ENCODE measurements around the gene LEFTY1.
"Not testable (repeated sequence)": the region's sequence is repeated elsewhere in the genome, so short reads cannot be mapped to it uniquely, and the experiment has no call there.

Gene LEFTY1

DNA sequence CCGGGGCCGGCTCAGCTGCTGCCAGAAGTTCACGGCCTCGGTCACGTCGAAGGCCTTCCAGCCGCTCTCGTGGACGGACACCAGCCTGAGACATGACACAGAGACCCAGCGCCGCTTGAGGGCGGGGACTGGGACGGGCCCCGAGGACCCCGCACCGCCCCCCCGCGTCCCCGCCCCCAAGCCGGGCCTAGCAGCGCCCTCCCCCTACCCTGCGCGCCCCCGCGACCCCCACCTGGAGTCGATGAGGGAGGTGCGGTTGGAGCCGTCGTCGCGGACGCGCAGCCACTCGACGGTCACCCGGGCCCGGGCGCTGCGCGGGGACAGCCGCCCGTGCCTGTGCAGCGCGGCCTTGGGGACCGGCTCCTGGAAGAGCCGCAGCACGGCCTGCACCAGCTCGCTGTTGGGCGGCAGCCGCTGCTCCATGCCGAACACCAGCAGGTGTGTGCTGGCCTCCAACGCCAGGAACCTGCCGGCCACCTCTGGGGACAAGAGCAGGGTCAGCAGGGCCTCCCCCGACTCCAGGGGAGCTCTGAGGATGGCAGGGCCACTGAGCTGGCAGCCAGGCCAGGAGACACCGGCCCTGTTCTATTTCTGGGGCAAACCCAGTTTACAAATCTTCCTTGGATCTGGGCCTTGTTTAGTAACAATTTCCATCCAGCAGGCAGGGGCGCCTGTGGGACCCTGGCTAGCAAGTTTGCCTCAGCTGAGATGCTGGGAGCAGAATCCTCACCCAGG, 1.2 kb downstream of the LEFTY1 start:
- DNase-seq (ENCODE audit: low read depth), result not testable (repeated sequence)

DNA sequence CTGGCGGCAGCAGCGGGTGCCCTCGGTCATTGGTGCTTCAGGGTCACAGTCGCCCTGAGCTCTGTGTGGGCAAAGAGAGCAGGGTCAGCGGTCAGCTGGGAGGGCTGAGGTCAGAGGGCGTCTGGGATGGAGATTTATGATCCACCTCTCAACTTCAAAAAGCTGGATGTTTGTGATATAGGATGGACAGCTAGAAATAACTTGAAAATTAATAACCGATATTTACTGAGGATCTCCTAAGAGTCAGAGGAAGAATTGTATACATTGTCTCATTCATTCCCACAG, 2.0 kb downstream of the LEFTY1 start:
- no peak for DNase-seq (ENCODE audit: low read depth)

DNA sequence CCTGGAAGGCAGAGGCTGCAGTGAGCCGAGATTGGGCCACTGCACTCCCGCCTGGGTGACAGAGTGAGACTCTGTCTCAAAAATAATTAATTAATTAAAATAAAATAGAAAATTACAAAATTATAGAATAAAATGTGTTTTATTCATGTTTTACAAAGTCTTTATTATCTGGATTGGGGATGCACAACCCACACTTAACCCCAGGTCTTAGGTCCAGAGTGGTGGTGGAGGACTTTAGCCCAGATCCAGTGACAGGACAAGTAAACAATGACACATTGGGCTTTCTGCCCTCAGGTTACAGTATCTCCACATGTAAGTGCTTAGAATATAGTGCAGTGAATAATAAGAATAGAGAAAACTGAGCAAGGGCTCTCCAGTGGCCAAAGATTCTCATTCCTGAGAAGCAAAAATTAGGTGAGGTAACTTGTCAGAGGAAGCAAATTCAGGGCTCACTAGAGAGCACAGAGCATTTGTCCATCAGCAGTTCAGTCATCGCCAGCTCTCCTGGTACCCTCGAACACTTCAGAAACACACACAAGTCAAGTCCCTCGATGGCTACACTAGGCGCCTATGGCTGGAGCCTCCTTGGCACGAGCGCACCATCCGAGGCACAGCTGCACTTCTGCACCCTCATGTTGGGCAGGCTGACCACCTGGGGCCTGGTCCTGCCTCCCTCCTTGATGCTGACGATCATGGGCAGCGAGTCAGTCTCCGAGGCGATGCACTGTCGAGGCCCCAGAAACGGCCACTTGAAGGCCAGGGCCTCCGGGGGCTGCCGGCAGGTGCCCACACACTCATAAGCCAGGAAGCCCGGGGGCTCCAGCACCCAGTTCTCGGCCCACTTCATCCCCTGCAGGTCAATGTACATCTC, 2.6 kb downstream of the LEFTY1 start:
- DNase-seq (ENCODE audit: low read depth), result no peak

DNA sequence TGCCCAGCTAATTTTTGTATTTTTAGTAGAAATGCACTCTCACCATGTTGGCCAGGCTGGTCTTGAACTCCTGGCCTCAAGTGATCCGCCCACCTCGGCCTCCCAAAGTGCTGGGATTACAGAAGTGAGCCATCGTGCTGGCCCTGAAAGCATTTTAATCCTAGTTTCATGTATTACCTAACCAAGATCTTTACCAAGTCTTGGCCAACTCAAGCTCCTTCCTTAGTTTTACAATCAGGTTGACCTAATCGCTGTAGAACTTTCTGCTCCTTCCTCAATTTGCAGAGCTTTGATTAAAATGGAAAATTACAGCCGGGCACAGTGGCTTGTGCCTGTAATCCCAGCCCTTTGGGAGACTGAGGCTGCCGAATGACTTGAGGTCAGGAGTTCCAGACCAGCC, 3.6 kb downstream of the LEFTY1 start:
- no peak for DNase-seq (ENCODE audit: low read depth)

- DNase-seq (ENCODE audit: low read depth), result no peak
Measured at GRCh38 chr1:225883616-225884265, 5.2 kb downstream of the LEFTY1 start.

DNA sequence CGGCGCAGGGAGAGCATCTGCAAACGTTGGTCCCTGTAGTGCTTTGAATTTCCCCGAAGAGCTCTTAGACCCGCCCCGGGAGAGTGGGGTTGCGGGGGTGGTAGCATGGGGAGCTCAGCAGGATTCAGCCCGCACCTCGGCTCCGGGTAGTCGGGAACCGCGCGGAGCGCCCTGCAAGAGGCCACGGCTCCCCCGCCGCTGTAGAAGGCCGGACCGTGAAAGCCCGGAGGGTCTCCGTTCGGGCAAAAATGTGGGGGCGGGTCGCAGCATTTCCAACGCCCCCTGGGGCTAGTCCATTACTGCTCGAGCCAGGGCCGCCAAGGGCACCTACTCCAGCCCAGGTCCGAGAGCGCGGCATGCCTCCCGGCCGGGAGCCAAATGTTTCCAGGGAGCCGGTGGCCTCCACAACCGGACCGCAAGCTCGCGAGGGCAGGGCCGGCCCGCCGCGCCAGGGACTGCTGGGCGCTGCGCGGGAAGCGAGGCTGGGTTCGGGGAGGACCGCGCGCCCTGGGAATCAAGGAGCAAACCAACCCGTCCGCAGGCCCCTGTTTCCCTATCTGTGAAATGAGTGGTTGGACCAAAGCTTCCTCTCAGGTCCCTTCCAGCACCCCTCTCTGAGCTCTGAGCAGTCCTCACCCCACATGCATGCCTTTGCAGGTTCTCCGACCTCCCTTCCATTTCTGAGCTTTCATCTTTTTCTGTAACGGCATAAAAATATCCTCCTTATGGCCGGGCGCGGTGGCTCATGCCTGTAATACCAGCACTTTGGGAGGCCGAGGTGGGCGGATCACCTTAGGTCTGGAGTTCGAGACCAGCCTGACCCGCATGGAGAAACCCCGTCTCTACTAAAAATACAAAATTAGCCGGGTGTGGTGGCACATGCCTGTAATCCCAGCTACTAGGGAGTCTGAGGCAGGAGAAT, 6.0 kb downstream of the LEFTY1 start:
- DNase-seq (ENCODE audit: low read depth), result no peak

- peak; percentile 72 for DNase-seq (ENCODE audit: low read depth)
Measured at GRCh38 chr1:225881959-225882693, 6.8 kb downstream of the LEFTY1 start, which contains the start of gene TMEM63A. TSS of gene TMEM63A (minus strand) at chr1:225882380. CDS start at chr1:225877580, 4,800 bp downstream.

DNA sequence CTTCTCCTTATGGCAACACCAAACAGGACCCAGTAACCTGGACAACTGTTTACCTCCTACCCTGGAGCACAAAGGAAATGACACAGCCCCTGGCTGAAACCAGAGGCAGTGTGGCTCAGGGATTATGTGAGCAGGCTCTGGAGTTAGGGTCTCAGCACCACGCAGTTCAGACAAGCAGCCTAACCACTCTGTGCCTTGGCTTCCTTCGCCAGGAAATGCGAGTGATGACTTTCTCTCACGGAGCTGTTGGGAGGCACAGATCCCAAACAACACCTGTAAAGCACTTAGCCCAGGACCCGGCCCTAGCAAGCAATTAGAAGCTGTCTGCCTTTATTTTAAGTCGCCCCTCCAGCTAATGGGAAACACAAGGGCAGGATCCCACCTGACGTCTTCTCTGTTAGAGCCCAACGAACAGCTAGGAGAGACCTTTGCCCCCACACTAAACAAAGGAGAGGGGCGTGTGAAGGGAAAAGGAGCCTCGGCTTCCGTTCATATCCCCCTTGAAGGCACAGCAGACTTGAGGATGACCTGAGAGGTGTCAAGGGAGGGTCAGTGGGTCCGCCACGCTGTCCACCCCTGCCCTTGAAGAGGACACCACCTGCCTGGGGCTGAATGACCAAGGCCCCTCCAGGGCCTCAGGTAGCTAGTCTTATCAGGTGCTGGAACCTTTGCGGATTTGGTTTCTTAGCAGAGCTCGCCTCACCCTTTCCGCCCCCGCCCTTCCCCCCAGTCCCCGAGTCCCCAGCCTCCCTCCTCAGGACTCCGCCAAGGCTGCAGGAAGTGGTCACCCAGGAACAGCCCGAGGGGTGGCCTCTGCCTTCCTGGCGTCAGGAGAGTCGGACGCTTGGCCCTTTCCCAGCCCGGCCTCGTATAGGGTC, 7.6 kb downstream of the LEFTY1 start:
- DNase-seq (ENCODE audit: low read depth), result no peak

DNA sequence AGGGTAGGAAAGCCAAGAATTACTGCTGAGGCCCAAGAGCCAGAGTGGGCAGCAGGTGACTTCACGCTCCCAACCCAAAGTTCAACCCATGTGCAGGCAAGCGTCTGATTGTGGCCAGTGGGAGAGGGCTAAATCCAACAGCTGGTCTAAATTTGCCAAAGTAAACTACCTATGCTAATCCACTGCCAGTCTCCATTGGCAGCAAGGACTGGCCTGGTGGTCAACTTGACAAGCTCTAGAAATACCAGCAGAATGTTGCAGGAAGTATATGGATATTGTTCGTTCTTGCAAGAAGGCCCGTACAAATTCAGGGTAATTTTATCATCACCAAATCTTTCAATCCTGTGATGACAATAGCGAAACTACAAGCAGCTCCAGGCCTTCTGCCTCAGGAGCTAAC, 8.3 kb downstream of the LEFTY1 start:
- no peak for DNase-seq (ENCODE audit: low read depth)

DNA sequence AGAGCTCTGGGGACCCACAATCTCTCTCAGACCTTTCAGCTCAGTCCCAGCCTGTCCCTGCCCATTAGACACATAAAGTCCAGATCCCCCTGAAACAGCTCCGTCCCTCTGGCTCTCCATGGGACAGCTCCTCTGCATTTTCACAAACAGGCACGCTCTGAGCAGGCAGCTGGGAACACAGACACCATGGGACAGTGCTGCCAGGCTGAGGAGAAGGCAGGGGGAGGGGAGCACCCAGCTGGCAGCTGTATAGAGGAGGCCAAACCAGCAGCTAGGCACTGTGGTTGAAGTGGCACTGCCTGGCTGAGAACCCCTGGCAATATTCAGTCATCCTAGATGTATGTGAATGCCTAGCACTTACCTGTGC, 8.7 kb downstream of the LEFTY1 start:
- DNase-seq (ENCODE audit: low read depth), result no peak

DNA sequence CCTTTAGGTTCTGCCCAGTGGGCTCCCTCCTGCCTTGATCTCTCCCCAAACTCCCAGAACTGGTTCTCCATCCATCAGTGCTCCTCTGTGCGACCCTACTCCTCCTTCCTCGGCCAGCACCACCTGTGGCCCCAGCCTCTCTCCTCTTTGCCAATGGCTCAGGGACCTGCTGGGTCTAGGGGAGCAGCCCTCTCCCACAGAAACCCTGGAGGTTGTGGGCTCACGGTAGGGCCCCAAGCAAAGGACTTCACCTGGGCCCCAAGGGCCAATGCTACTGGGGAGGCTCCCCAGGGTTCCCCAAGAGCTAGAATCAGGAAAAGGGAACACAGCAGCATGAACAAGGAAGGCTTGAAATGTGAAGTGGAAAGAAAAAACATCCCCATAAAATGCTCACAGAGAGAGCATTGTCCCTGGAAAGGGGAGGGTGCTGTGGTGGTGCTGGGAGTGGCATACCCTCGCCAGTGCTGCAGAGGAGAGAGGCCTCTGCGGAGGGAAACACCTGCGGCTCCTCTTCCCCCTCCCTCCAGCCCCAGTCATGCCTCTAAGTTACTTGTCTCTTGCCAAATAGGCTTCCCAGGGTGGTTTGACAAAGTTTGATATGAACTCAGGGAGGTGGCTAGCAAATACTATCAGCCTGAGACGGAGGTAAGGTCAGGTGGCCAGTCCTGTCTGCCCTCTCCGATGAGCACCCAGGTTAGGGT, 9.3 kb downstream of the LEFTY1 start:
- no peak for DNase-seq (ENCODE audit: low read depth)

DNA sequence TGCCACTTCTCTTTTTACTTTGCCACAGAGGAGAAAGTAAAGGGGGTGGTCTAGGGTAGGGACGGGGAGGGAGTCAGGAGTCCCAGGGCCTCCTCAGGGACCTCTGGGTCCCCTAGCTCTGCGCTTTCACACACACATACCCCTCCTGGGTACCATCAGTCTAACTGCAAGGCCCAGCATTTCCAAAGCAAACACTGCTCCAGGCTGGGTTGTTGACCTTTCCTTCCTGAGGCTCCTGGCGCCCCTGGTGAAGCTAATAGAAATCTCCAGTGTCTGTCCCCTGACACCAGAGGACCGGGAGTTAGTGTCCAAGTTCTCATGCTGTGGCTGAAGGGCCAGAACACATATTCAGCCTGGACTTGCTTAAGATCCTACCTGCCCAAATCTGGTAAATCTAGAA, 10.7 kb downstream of the LEFTY1 start:
- no peak for DNase-seq (ENCODE audit: low read depth)

DNA sequence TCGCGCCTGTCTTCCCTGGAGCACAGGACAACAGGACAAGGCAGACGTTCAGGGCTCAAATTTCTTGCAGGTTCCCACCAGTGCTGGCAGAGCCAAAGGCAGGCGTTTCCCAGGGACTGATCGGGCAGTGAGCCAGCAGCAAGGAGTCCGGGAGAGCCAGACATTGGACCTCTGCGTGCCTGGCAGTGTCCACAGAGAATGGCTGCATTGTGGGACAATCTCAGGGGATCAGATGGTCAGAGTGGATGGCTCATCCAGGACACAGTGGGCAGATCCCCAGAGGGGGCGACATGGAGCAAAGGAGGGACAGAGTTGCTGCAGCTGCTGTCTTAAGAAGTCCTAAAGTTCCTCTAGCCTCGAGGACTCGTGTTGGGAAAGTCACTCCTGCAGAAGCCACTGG, 11.4 kb downstream of the LEFTY1 start:
- no peak for DNase-seq (ENCODE audit: low read depth)

DNA sequence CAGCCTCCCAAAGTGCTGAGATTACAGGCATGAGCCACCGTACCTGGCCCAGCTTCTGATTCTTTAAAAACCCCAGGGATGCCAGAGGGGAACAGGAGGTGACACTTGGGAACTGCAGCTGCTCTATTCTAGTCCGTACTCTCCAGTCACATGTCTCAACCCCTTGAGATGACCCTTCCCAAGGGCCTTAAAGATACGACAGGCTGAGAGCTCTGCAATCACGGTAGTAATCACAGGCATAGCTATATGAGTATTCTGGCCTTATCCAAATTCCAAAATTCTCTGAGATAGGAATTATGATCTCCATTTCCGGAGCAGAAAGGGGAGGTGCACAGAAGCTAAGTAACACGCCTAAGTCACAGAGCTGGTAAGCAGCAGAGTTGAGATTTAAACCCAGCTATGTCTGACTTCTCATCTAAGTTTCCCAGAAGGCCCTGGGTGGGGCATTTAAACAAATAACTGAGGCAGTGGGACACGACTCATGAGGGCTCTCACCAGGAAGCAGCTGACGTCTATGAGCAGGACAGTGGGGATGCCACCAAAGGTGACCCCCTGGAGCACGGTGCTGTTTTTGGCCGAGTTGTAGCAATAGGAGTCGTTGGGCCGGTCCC, 11.9 kb downstream of the LEFTY1 start:
- DNase-seq (ENCODE audit: low read depth), result no peak

DNA sequence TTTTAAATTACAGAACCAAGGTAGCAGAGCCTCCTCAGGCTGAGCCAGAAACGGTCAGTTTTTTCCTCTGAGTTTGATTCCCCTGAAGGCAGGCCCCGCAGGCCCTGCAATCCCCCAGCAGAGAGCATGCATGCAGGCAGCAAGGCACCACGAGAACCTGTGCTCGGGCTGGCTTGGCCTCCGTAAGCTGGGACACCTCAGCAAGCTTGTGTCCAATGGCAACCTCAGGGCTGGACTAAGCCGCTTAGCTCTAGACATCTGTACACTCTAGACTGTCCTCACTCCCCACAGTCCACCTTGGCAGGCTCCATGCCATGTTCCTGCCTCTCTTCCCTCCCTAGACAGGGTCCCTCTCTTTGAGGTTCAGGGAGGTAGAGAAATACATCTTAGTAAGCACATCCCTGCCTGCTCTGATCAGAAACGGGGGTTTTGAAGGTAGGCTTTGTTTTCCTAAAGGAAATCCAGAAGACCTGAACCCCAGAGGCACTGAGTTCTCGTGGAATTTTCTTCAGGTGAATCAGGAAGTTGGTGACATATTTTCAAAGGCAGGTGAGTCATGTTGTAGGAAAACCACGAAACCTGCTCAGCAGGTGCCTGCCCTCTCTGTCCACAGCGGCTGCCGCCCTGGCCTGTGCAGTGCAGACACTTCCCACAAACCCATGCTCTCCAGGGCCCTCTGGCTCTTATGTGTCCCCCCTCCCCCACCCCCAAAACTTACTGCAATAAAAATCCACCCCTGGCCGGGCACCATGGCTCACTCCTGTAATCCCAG, 13.7 kb downstream of the LEFTY1 start:
- DNase-seq (ENCODE audit: low read depth), result no peak

DNA sequence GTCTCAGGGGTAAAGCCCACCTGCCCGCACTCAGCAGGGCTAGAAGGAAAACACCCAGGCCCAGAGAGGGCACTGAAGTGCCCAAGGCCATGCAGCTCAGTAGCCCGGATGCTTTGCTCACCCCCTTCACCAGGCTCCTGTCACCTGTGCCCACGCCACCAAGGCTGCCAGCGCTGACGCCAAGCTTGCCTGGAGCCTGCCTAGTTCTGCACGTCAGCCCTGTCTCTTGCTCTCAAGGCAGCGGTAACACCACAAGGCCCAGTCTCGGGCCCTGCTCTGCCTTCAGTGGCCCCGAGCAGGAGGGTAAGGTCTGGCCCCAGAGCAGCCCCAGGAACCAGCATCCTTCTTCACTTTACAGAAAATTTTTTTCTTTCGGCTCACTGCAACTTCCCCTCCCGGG, 14.5 kb downstream of the LEFTY1 start:
- DNase-seq (ENCODE audit: low read depth), result no peak

- DNase-seq (ENCODE audit: low read depth), result no peak
Measured at GRCh38 chr1:225873281-225873850, 15.6 kb downstream of the LEFTY1 start.

DNA sequence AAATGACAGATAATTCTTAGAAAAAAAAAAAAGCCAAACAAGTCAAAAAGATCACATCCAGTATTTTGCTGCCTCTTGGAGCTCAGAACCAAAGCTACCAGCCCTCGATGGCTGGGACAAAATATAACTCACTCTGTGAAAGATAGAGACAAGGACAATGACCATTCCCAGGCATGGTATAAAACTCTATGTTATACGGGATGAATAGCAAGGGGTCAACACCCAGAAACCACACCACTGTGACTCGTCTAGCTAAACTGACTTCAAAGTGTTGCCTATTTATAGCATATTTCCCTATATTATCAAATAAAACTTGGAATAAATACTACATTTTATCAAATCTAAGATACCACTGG, 16.9 kb downstream of the LEFTY1 start:
- DNase-seq (ENCODE audit: low read depth), result no peak

Measured in stimulated activated CD8-positive, alpha-beta memory T cell treated with anti-CD3 and anti-CD28 coated beads, Interleukin-7, amount 100 ng/mL, for 24 hours (primary cell).